Psoas muscle (tissue), 8 donors: Measurements from ENCODE around the gene OR10AD1. TPM values are rescaled to one million over a fixed set of nuclear protein-coding genes. Genes with fewer than 3 reads are reported as not detected.

ENCODE experiments used
- ATAC-seq, 4 donors: fragments of 200-7000 bp; cut with Tn5 transposase; one replicate each; pipeline ENCODE4 v1.9.1; 2020; ENCODE audit warnings: moderate library complexity in 3 of 4, mild to moderate bottlenecking in 2 of 4
- DNase-seq, 2 donors: peaks; one replicate each; pipeline ENCODE4 v3.0.0-alpha.2; 2020
- H3K27ac ChIP-seq: fragments of 200-600 bp; one replicate; pipeline ENCODE4 v1.8.0; 2022
- H3K27me3 ChIP-seq, 3 donors: fragments of 200-600 bp in 1 of 3; one replicate each; pipeline versions ENCODE4 v1.6.1 to v1.8.0; 2013 to 2022; ENCODE audit warnings: low read length in 2 of 3, mild to moderate bottlenecking in 2 of 3, moderate library complexity in 1 of 3; ENCODE audit not compliant: insufficient read depth in 3 of 3
- H3K36me3 ChIP-seq, 2 donors: fragments of 200-600 bp in 1 of 2; one replicate each; pipeline versions ENCODE4 v1.6.1 to v1.8.0; 2013 to 2022; ENCODE audit warnings: low read depth in 1 of 2, mild to moderate bottlenecking in 1 of 2, moderate library complexity in 1 of 2; ENCODE audit not compliant: insufficient read depth in 1 of 2
- H3K4me1 ChIP-seq: fragments of 200-600 bp; one replicate; pipeline ENCODE4 v1.8.0; 2022
- H3K4me3 ChIP-seq: fragments of 200-600 bp; one replicate; pipeline ENCODE4 v1.8.0; 2022; ENCODE audit warnings: mild to moderate bottlenecking
- H3K9me3 ChIP-seq: fragments of 200-600 bp; one replicate; pipeline ENCODE4 v1.8.0; 2022
- CTCF ChIP-seq: fragments of 200-600 bp; IDR thresholded peaks from one replicate; pipeline ENCODE4 v1.8.0; 2022; ENCODE audit warnings: antibody characterized with exemption
- WGBS, 3 donors: extraction: QIAGEN DNeasy Blood & Tissue Kit; methylation state at CpG; one replicate each; pipeline versions ENCODE4 v1.1.6 to v1.1.7; 2013; 5-methylcytosine and 5-hydroxymethylcytosine counted together
- intact Hi-C, 2 donors: fragments of 100-400 bp; cut with DNase I; formaldehyde crosslinking; loops; one replicate each; pipeline versions ENCODE4 v1.11.0 to v1.14.2; 2022
- polyA plus RNA-seq, 3 donors: library from polyadenylated mRNA; stranded (reverse); fragments of 200-250 nt; gene quantifications; one replicate each; pipeline ENCODE4 v1.2.3, GENCODE V29; 2013
- total RNA-seq, 4 donors: library from RNA; stranded (reverse); fragmentation: NEBNext Ultra II Directional in 2 of 4; extraction: Animal tissue kit (Norgen Biotek cat#: 25700) in 2 of 4; gene quantifications; one replicate each; pipeline versions ENCODE4 v1.2.1 to v1.2.4, GENCODE V29; 2021 to 2023
- donor health status: healthy with polysubstance abuse.
- donor health status: DM: no; HTN: no; CAD: no; lungs with moderate emphysema.
- donor health status: Bipolar disorder and iron deficiency.
- donor health status: healthy.
- donor health status: DM: yes; HTN: yes; CAD: no.
- donor health status: DM: no; HTN: no; CAD: no.
- donor health status: DM: no; HTN: no; CAD: no.
- donor health status: DM: yes; HTN: yes; CAD: no.

OR10AD1 gene
- total and polyA plus RNA-seq, 7 donors, result 0.01 TPM; not detected in 6

- DNase-seq (no peak), ATAC-seq (no peak)
- H3K36me3 ChIP-seq, result no peaks in the 10 kb centered on the region
- H3K27me3 ChIP-seq, result peaks cover 0 to 32% (median 3%) of the 10 kb centered on the region in 3 donors
- no peaks in the 10 kb centered on the region for H3K9me3 ChIP-seq
- no peak overlapping the region for H3K4me3 ChIP-seq
- no peak for TF ChIP-seq CTCF
- H3K4me1 ChIP-seq, result peaks cover 6% of the 10 kb centered on the region
- no peak overlapping the region for H3K27ac ChIP-seq
- intact Hi-C loops, result loop anchor here in 1 of 2 donors (10.0 kb wide), 1 partner anchor 213 kb away; the partner anchor contains the start of gene TMEM106C
- 65 to 71% (median 67%) methylated on average over 4 of the region's 4 CpGs for WGBS, 3 donors
Measured at GRCh38 chr12:48177982-48178381, 25.1 kb downstream of the OR10AD1 start.

- no peaks in the 10 kb centered on the region for H3K4me1 ChIP-seq
- DNase-seq, result no peak
Measured at GRCh38 chr12:48176417-48176751, 26.7 kb downstream of the OR10AD1 start.

GRCh38 chr12:48175613-48176416 is 27.3 kb downstream of the OR10AD1 start:
- no peaks in the 10 kb centered on the region for H3K9me3 ChIP-seq
- no peaks in the 10 kb centered on the region for H3K36me3 ChIP-seq
- TF ChIP-seq CTCF, result no peak
- intact Hi-C loops, result loop anchor here in 1 of 2 donors (10.0 kb wide), 1 partner anchor 211 kb away; the partner anchor contains the start of gene TMEM106C
- peaks cover 0 to 12% (median 3%) of the 10 kb centered on the region in 3 donors for H3K27me3 ChIP-seq
- H3K4me3 ChIP-seq, result no peak overlapping the region
- DNase-seq (no peak), ATAC-seq (no peak)
- H3K27ac ChIP-seq, result no peak overlapping the region
- H3K4me1 ChIP-seq, result no peaks in the 10 kb centered on the region
- WGBS, 3 donors, result 62 to 70% (median 66%) methylated on average over 3 of the region's 3 CpGs

More at GRCh38 chr12:48176417-48176751, 26.7 kb downstream of the OR10AD1 start:
- H3K9me3 ChIP-seq, result no peaks in the 10 kb centered on the region
- ATAC-seq, result no peak
- peaks cover 0 to 18% (median 3%) of the 10 kb centered on the region in 3 donors for H3K27me3 ChIP-seq
- TF ChIP-seq CTCF, result no peak
- H3K36me3 ChIP-seq, result no peaks in the 10 kb centered on the region
- H3K4me3 ChIP-seq, result no peak overlapping the region
- no peak overlapping the region for H3K27ac ChIP-seq
- intact Hi-C loops, result loop anchor here in 1 of 2 donors (10.0 kb wide), 1 partner anchor 212 kb away; the partner anchor contains the start of gene TMEM106C

- ATAC-seq, result no peak
- intact Hi-C loops, result loop anchor here (5.0 kb wide), 3 partner anchors 87 to 227 kb away; partner anchors contain the start of gene TMEM106C (in 1 of the 2)
- no peaks in the 10 kb centered on the region for H3K36me3 ChIP-seq
Measured at GRCh38 chr12:48169011-48169410, 34.1 kb downstream of the OR10AD1 start.

More at GRCh38 chr12:48169011-48169410, 34.1 kb downstream of the OR10AD1 start:
- H3K27ac ChIP-seq, result no peak overlapping the region
- no peak for DNase-seq
- no peak for TF ChIP-seq CTCF
- H3K4me1 ChIP-seq, result peaks cover 2% of the 10 kb centered on the region
- no peaks in the 10 kb centered on the region for H3K27me3 ChIP-seq
- 85 to 87% (median 85%) methylated on average over 19 of the region's 19 CpGs for WGBS, 3 donors
- no peaks in the 10 kb centered on the region for H3K9me3 ChIP-seq
- no peak overlapping the region for H3K4me3 ChIP-seq
